GM12874 (cell line): Measurements from ENCODE around the gene ASB4.

Experiments used
- TF ChIP-seq, protein P1 (sequence below): IDR thresholded peaks from 2 replicates; pipeline ENCODE4 v1.5.1; 2011; ENCODE audit warnings: low read depth, mild to moderate bottlenecking, control low read depth, low read length, moderate library complexity; ENCODE audit not compliant: insufficient read depth

Gene ASB4

DNA sequence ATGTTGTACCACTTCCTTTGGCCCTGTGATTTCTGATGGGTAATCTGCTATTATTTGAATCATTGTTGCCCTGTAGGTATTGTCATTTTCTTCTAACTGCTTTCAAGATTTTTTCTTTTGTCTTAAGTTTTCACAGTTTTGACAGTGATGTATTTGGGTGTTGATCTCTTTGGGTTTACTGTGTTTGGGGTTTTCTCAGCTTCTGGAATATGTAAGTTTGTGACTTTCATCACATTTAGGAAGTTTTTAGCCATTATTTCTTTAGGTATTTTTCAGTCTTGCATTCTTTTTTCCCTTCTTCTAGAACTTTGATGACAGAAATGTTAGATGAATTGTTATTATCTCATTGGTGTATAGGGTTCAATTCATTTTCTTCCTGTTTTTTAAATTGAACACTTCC is 27.8 kb upstream of the ASB4 start:
- TF ChIP-seq, protein P1, sequence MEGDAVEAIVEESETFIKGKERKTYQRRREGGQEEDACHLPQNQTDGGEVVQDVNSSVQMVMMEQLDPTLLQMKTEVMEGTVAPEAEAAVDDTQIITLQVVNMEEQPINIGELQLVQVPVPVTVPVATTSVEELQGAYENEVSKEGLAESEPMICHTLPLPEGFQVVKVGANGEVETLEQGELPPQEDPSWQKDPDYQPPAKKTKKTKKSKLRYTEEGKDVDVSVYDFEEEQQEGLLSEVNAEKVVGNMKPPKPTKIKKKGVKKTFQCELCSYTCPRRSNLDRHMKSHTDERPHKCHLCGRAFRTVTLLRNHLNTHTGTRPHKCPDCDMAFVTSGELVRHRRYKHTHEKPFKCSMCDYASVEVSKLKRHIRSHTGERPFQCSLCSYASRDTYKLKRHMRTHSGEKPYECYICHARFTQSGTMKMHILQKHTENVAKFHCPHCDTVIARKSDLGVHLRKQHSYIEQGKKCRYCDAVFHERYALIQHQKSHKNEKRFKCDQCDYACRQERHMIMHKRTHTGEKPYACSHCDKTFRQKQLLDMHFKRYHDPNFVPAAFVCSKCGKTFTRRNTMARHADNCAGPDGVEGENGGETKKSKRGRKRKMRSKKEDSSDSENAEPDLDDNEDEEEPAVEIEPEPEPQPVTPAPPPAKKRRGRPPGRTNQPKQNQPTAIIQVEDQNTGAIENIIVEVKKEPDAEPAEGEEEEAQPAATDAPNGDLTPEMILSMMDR: no peak

DNA sequence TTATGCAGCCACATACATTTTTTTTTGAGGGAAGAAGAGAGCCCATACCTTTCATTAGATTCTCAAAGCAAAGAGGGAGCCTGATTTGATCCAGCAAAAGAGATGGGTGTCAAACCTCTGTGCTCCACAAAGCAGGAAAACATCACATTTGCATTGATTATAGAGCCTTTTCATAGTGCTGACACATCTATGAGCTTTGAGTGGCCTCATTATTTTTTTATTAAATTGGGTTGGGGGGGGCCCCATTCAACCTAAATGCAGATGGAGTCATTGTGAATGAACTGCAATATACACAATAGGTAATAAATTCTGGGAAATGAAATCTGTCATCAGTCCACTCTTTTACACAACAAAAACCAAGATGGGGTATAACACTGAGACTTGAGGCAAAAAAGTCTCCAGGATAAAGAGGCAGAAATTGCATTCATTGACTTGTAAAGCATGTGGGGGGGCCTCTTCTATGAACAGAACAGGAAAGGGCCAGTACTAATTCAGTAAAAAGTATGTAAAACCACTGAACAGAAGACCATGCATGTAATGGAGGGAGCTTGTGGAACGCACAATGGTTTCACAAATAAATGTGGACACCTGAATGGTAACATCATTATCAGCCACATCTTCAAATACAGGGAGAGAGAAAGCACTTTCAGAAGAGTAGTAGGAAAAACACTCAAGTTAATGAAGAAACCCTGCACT is 17.7 kb upstream of the ASB4 start:
- TF ChIP-seq, protein P1: no peak

DNA sequence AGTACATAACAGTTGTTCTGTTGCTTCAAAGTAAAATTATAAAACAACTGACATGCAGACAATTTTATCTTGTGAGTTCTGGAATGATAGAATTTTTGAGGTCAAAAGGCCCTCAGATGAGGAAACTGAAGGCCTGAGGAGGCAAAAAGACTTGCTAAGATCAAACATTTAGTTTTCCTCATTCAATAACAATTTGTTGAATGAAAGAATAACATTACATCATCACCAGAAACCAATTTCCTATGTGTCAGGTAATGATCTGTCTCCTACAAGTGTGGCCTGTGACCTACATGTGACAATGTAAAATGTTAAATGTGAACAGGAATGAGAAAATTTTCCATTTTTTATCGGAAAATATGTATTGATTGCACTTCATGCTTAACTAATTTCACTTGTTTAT is 16.6 kb upstream of the ASB4 start:
- TF ChIP-seq, protein P1: no peak

DNA sequence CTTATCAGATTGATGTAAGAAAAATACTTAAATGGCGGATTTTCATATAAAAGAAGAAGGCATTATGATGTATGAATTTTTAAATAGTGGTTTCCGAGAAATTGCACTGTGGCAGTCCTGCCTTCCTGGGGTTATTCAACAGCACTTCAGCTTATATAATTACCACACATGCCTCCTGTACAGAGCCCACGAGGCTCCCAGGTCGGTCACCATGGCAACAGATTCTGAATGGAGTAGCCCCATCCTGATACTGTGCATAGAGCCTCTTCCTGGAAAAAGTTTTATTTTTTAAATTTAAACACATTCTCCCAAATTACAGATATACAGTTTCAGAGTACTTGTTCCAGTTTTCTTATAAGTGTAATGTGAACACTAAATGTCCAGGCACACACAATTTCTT is 15.9 kb upstream of the ASB4 start:
- TF ChIP-seq, protein P1: no peak

DNA sequence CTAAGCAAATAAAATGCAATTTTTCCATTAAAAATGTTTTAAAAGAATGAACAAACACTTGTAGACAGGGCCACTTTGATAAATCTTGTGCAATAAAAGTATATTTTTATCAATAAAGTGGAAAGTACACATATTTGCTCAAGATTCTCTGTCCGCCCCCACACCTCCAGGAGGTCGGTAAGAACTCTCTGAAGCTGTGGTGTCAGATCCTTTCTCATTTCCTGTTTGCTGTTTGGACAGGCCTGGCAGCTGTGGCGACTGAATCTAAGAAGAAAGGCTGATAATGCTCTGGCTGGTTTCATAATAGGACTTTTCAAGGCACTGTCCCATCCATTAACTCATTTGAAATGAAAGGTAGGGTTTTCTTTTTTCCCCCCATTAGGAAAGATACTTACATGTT is 15.3 kb upstream of the ASB4 start:
- TF ChIP-seq, protein P1: no peak

DNA sequence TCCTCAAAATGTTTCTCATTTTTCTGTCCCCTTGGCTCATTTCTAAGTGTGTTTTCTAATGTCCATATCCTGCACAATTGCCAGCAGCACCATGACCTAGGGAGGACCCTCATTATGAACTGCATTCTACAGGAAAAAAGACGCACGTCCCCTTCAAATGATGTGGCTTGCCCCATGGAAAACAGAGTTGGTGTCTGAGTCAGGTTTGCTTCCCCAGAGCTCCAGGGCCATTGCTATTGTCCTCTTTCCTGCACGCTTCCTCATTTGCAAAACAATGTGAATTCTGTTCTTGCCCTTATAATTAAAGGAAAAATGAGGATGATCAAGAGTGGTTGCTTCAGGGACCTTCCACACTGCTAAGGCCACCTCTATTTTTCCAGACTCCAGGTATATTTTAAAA is 14.7 kb upstream of the ASB4 start:
- TF ChIP-seq, protein P1: no peak

DNA sequence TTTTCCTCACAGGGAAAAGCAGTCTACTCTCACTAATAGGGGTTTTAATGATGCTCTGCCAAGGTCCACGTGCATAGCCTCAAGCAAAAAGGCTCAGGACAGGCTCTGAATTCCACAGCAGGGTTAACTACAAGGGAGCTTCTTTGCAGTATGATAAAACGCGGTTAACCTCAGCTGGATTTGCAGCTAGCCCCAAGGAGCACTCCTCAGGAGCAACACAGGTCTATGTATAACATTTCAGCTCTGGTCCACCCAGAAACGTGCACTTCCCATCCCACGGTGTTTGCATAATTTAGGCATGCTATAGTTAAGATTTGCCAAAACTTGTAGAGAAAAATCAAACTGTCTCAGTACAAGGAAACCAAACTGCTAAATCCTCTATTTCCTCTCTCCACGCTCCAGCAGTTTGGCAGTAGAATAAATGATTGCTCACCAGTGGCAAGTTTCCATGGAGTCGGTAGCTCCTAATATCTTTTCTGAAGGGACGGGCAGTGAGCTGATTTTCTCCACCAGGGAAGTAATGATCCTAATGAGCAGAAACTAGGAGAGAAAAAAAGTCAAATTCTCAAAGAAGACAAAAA is 13.1 kb upstream of the ASB4 start:
- TF ChIP-seq, protein P1: no peak
